IMR-90 (cell line): Measurements from ENCODE around the gene AKAP13. TPM values are rescaled to one million over a fixed set of nuclear protein-coding genes. Genes with fewer than 3 reads are reported as not detected.

Experiments
- ATAC-seq: fragments of 200-7000 bp; cut with Tn5 transposase; 2 replicates; pipeline ENCODE4 v1.9.1; 2020; ENCODE audit warnings: low read depth, mild to moderate bottlenecking, moderate library complexity
- BruUV-seq: library from RNA; stranded (reverse); fragments of 400-500 nt; replicated peaks from 2 replicates; lab custom pipeline; 2021; lab: Mats Ljungman, UMichigan
- CTCF ChIA-PET: fragments of 300-600 bp; formaldehyde crosslinking; extraction: SDS; loops from one replicate; lab custom pipeline; 2021; ENCODE audit warnings: antibody characterized with exemption; lab: Yijun Ruan, JAX
- POLR2A ChIA-PET: fragments of 300-600 bp; sonication (Branson Sonifier 250); formaldehyde crosslinking; loops from one replicate; lab custom pipeline; 2022; ENCODE audit warnings: antibody characterized with exemption; ENCODE audit not compliant: unreplicated experiment; lab: Charles Lee
- DNase-seq: peaks from one replicate; pipeline ENCODE4 v3.0.0; 2013
- H2AFZ ChIP-seq: replicated peaks from 2 replicates; pipeline ENCODE3; 2013; ENCODE audit warnings: low read length, mild to moderate bottlenecking; ENCODE audit not compliant: poor library complexity
- H2AK5ac ChIP-seq: 2 replicates; pipeline ENCODE4 v1.6.1; 2013; ENCODE audit warnings: low read depth, low read length, inconsistent platforms
- H2AK9ac ChIP-seq: replicated peaks from 2 replicates; pipeline ENCODE3; 2013; ENCODE audit warnings: mild to moderate bottlenecking, low read depth, low read length, moderate library complexity; ENCODE audit not compliant: poor library complexity
- H2BK120ac ChIP-seq: 2 replicates; pipeline ENCODE4 v1.6.1; 2013; ENCODE audit warnings: low read depth, low read length, inconsistent platforms
- H2BK15ac ChIP-seq: 3 replicates; pipeline ENCODE4 v1.6.1; 2013; ENCODE audit warnings: low read depth, low read length, inconsistent platforms
- H2BK20ac ChIP-seq: 2 replicates; pipeline ENCODE4 v1.6.1; 2013; ENCODE audit warnings: low read depth, mild to moderate bottlenecking, inconsistent platforms, low read length, moderate library complexity
- H2BK5ac ChIP-seq: 2 replicates; pipeline ENCODE4 v1.6.1; 2013; ENCODE audit warnings: mild to moderate bottlenecking, low read depth, low read length, inconsistent platforms; ENCODE audit not compliant: poor library complexity, severe bottlenecking
- H3K14ac ChIP-seq: replicated peaks from 2 replicates; pipeline ENCODE4 v1.6.1; 2013; ENCODE audit warnings: low read depth, low read length, inconsistent platforms
- H3K18ac ChIP-seq: 2 replicates; pipeline ENCODE4 v1.6.1; 2013; ENCODE audit warnings: low read depth, low read length, control low read depth
- H3K23ac ChIP-seq: 2 replicates; pipeline ENCODE4 v1.6.1; 2013; ENCODE audit warnings: low read depth, low read length, inconsistent platforms
- H3K27ac ChIP-seq: 2 replicates; pipeline ENCODE4 v1.5.1; 2013; ENCODE audit warnings: mild to moderate bottlenecking, control low read depth, low read length; ENCODE audit not compliant: insufficient read depth
- H3K27me3 ChIP-seq: 2 replicates; pipeline ENCODE4 v1.6.1; 2013; ENCODE audit warnings: low read length; ENCODE audit not compliant: control insufficient read depth, insufficient read depth
- H3K36me3 ChIP-seq: 2 replicates; pipeline ENCODE4 v1.6.1; 2013; ENCODE audit warnings: low read length, mixed read lengths; ENCODE audit not compliant: control insufficient read depth, insufficient read depth
- H3K4ac ChIP-seq: 2 replicates; pipeline ENCODE4 v1.6.1; 2013; ENCODE audit warnings: low read depth, low read length, inconsistent platforms
- H3K4me1 ChIP-seq: 2 replicates; pipeline ENCODE4 v1.6.1; 2013; ENCODE audit warnings: low read length, mixed read lengths; ENCODE audit not compliant: control insufficient read depth, insufficient read depth
- H3K4me2 ChIP-seq: 2 replicates; pipeline ENCODE4 v1.6.1; 2013; ENCODE audit warnings: low read depth, mild to moderate bottlenecking, control low read depth, low read length, moderate library complexity
- H3K4me3 ChIP-seq: 2 replicates; pipeline ENCODE4 v1.5.1; 2013; ENCODE audit warnings: low read depth, mild to moderate bottlenecking, control low read depth, low read length, moderate library complexity; ENCODE audit not compliant: insufficient read depth
- H3K56ac ChIP-seq: 2 replicates; pipeline ENCODE4 v1.6.1; 2013; ENCODE audit warnings: low read length, inconsistent platforms; ENCODE audit not compliant: insufficient read depth; ENCODE audit errors: extremely low read depth
- H3K79me1 ChIP-seq, 2 experiments: 2 replicates each; pipeline ENCODE4 v1.6.1; 2013; ENCODE audit warnings: low read length in 2 of 2, inconsistent platforms in 1 of 2, low read depth in 1 of 2
- H3K9ac ChIP-seq: 2 replicates; pipeline ENCODE4 v1.6.1; 2013; ENCODE audit warnings: low read depth, low read length, control low read depth
- H3K9me1 ChIP-seq: 2 replicates; pipeline ENCODE4 v1.6.1; 2013; ENCODE audit warnings: low read length, inconsistent platforms; ENCODE audit not compliant: insufficient read depth
- H3K9me3 ChIP-seq: 2 replicates; pipeline ENCODE4 v1.6.1; 2013; ENCODE audit warnings: low read length; ENCODE audit not compliant: control insufficient read depth, insufficient read depth
- H4K20me1 ChIP-seq: 2 replicates; pipeline ENCODE4 v1.6.1; 2013; ENCODE audit warnings: low read length, inconsistent platforms; ENCODE audit not compliant: insufficient read depth
- H4K5ac ChIP-seq: 2 replicates; pipeline ENCODE4 v1.6.1; 2013; ENCODE audit warnings: mild to moderate bottlenecking, low read depth, low read length, control low read depth
- H4K8ac ChIP-seq, 2 experiments: 2 replicates each; pipeline ENCODE4 v1.6.1; 2013; ENCODE audit warnings: low read depth in 2 of 2, low read length in 2 of 2, control low read depth in 1 of 2, inconsistent platforms in 1 of 2
- H4K91ac ChIP-seq: 2 replicates; pipeline ENCODE4 v1.6.1; 2013; ENCODE audit warnings: low read depth, low read length, inconsistent platforms; ENCODE audit not compliant: insufficient read depth
- BHLHE40 ChIP-seq: fragments of 150-350 bp; IDR thresholded peaks from 2 replicates; pipeline ENCODE4 v1.6.1; 2016; ENCODE audit warnings: mild to moderate bottlenecking, low read depth, low read length
- CEBPB ChIP-seq: IDR thresholded peaks from 2 replicates; pipeline ENCODE4 v1.6.1; 2012; ENCODE audit warnings: low read depth, low read length, improper control_type of control experiment
- CHD1 ChIP-seq: IDR thresholded peaks from 2 replicates; pipeline ENCODE4 v1.6.1; 2012; ENCODE audit warnings: low read depth, low read length, improper control_type of control experiment
- FOS ChIP-seq: fragments of 150-350 bp; IDR thresholded peaks from 2 replicates; pipeline ENCODE4 v1.6.1; 2016; ENCODE audit warnings: low read depth, low read length
- MAZ ChIP-seq: IDR thresholded peaks from 2 replicates; pipeline ENCODE4 v1.6.1; 2012; ENCODE audit warnings: low read depth, mild to moderate bottlenecking, low read length, improper control_type of control experiment, moderate library complexity, borderline replicate concordance
- MXI1 ChIP-seq: IDR thresholded peaks from 2 replicates; pipeline ENCODE4 v1.6.1; 2012; ENCODE audit warnings: low read depth, mild to moderate bottlenecking, low read length, moderate library complexity, borderline replicate concordance
- NFE2L2 ChIP-seq: fragments of 150-350 bp; IDR thresholded peaks from 2 replicates; pipeline ENCODE4 v1.6.1; 2016; ENCODE audit warnings: low read depth, mild to moderate bottlenecking, low read length
- POLR2A ChIP-seq: IDR thresholded peaks from 2 replicates; pipeline ENCODE4 v1.6.1; 2012; ENCODE audit warnings: mild to moderate bottlenecking, low read depth, low read length
- RAD21 ChIP-seq: IDR thresholded peaks from 2 replicates; pipeline ENCODE4 v1.6.1; 2012; ENCODE audit warnings: low read length, improper control_type of control experiment
- RFX5 ChIP-seq: IDR thresholded peaks from 2 replicates; pipeline ENCODE4 v1.8.0; 2012; ENCODE audit warnings: low read depth, mild to moderate bottlenecking, low read length, moderate library complexity
- WGBS, 2 experiments: methylation state at CpG; one replicate each; pipeline versions ENCODE4 v1.1.5 to v1.1.7; 2013; ENCODE audit warnings: missing lambda C conversion rate in 2 of 2; ENCODE audit not compliant: insufficient read length in 1 of 2; ENCODE audit errors: extremely low coverage in 2 of 2; 5-methylcytosine and 5-hydroxymethylcytosine counted together
- dilution Hi-C: fragments of 300-500 bp; cut with HindIII; formaldehyde crosslinking; loops from one replicate; pipeline ENCODE4 v1.14.3; 2018; ENCODE audit warnings: low sequenced_read_pairs; ENCODE audit not compliant: unreplicated experiment
- in situ Hi-C: fragments of 300-500 bp; cut with MboI; formaldehyde crosslinking; loops from 3 replicates; pipeline ENCODE4 v1.14.3; 2019; ENCODE audit warnings: low sequenced_read_pairs, inconsistent platforms, mixed read lengths
- intact Hi-C: fragments of 100-400 bp; cut with micrococcal nuclease; formaldehyde crosslinking; loops from 2 replicates; pipeline ENCODE4 v1.10.0; 2022
- polyA plus RNA-seq, 3 experiments: library from polyadenylated mRNA; depleted of rRNA; stranded (reverse); fragments of >200 nt; gene quantifications; 2 replicates each; pipeline ENCODE4 v1.2.3, GENCODE V29; 2012; ENCODE audit warnings: low replicate concordance in 1 of 3
- total RNA-seq: library from RNA; depleted of rRNA; stranded (reverse); fragments of >200 nt; gene quantifications from 2 replicates; pipeline ENCODE4 v1.2.3, GENCODE V29; 2012
- TF ChIP-seq, protein P1 (sequence below): fragments of 150-350 bp; IDR thresholded peaks from 2 replicates; pipeline ENCODE4 v1.6.1; 2016; ENCODE audit warnings: low read depth, mild to moderate bottlenecking, low read length, moderate library complexity, borderline replicate concordance
- TF ChIP-seq, protein P2 (sequence below): fragments of 150-350 bp; IDR thresholded peaks from 2 replicates; pipeline ENCODE4 v1.6.1; 2017; ENCODE audit warnings: mild to moderate bottlenecking, antibody characterized with exemption, low read length, low read depth

Gene AKAP13
- total and polyA plus RNA-seq, 2 of the 4 experiments (the other 2 are of a cell fraction) = 10.4 to 46.4 TPM

DNA sequence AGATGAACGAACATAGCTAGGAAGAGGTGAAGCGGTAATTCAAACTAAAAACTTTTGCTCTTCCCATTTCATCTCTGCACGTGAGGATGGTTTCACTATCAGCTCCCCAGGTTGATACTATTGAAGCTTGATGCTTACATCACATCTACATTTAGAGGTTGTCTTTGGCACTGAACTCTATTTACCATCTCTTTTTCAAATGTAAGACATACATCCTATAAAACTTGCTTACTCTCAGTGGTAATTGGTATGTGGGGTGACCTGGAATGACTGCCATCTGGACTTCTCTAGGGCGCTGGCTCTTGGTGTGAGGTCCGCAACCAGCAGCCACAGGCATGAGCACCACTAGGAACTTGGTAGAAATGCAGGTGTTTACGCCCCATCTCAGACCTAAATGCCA is 118.1 kb downstream of the AKAP13 start:
- no peak overlapping the region for H3K4ac ChIP-seq
- no peak overlapping the region for H3K4me3 ChIP-seq
- H3K4me1 ChIP-seq = peaks cover 11% of the 10 kb centered on the region
- peaks cover 37 to 82% of the 10 kb centered on the region in 2 experiments for H3K79me1 ChIP-seq
- H2AK9ac ChIP-seq = no peak overlapping the region
- H3K27ac ChIP-seq = no peak overlapping the region
- H3K4me2 ChIP-seq = no peak overlapping the region
- H3K56ac ChIP-seq = no peak overlapping the region
- intact Hi-C loops (no loop called here), dilution Hi-C loops (no loop called here), in situ Hi-C loops (loop anchor here (5.0 kb wide), 1 partner anchor 206 kb away; no protein-coding TSS in a partner anchor)
- no peak overlapping the region for H4K5ac ChIP-seq
- H3K18ac ChIP-seq = no peak overlapping the region
- ATAC-seq (no peak), DNase-seq (no peak)
- ChIA-PET CTCF (no interaction called here), POLR2A (no interaction called here)
- no peak overlapping the region for H3K9ac ChIP-seq
- H3K23ac ChIP-seq = no peak overlapping the region
- no peaks in the 10 kb centered on the region for H3K27me3 ChIP-seq
- H2BK15ac ChIP-seq = no peak overlapping the region
- peaks cover 25% of the 10 kb centered on the region; the same call in 1 of the 2 replicates for H4K20me1 ChIP-seq
- H3K14ac ChIP-seq = no peak overlapping the region
- no peaks in the 10 kb centered on the region for H3K9me3 ChIP-seq
- H2AFZ ChIP-seq = no peak overlapping the region
- H4K91ac ChIP-seq = no peak overlapping the region
- H3K36me3 ChIP-seq = no peaks in the 10 kb centered on the region
- no peak for TF ChIP-seq CHD1
- TF ChIP-seq BHLHE40 = no peak
- no peak for TF ChIP-seq FOS
- TF ChIP-seq, protein P1, sequence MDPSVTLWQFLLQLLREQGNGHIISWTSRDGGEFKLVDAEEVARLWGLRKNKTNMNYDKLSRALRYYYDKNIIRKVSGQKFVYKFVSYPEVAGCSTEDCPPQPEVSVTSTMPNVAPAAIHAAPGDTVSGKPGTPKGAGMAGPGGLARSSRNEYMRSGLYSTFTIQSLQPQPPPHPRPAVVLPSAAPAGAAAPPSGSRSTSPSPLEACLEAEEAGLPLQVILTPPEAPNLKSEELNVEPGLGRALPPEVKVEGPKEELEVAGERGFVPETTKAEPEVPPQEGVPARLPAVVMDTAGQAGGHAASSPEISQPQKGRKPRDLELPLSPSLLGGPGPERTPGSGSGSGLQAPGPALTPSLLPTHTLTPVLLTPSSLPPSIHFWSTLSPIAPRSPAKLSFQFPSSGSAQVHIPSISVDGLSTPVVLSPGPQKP = no peak
- no peak for TF ChIP-seq CEBPB
- TF ChIP-seq MAZ = no peak
- no peak for TF ChIP-seq RFX5
- no peak for TF ChIP-seq NFE2L2
- TF ChIP-seq MXI1 = no peak
- TF ChIP-seq POLR2A = no peak
- TF ChIP-seq, protein P2, sequence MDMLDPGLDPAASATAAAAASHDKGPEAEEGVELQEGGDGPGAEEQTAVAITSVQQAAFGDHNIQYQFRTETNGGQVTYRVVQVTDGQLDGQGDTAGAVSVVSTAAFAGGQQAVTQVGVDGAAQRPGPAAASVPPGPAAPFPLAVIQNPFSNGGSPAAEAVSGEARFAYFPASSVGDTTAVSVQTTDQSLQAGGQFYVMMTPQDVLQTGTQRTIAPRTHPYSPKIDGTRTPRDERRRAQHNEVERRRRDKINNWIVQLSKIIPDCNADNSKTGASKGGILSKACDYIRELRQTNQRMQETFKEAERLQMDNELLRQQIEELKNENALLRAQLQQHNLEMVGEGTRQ = no peak
- no peak for TF ChIP-seq RAD21
- BruUV-seq = no TSS peak
- no peak overlapping the region for H2BK120ac ChIP-seq
- H2AK5ac ChIP-seq = no peak overlapping the region
- 100% methylated on average over 2 of the region's 6 CpGs; no CpG with 5 or more reads in 1 of the 2 experiments for WGBS, 2 experiments
- H2BK20ac ChIP-seq = no peak overlapping the region
- H3K9me1 ChIP-seq = peaks cover 15% of the 10 kb centered on the region
- H4K8ac ChIP-seq = no peak overlapping the region
- no peak overlapping the region for H2BK5ac ChIP-seq
